ENCODE data around the gene ZNF512B.
"Not testable (repeated sequence)": the region's sequence is repeated elsewhere in the genome, so short reads cannot be mapped to it uniquely, and the experiment has no call there.

GRCh38 chr20:63976511-63976910 lies 6.8 kb upstream of the ZNF512B start:
- TF ChIP-seq CTCF (IDR thresholded peaks at IDR 0.05; ENCODE audit: low read depth, low read length, poor library complexity, severe bottlenecking); EZH2phosphoT487 (IDR thresholded peaks at IDR 0.05; ENCODE audit: borderline replicate concordance, low read length): not testable (repeated sequence)
